Endothelial cell of umbilical vein (primary cell): ENCODE data around the gene PTGER4. TPM values are rescaled to one million over a fixed set of nuclear protein-coding genes. Genes with fewer than 3 reads are reported as not detected.
A peak's percentile ranks its signal among the peaks of the same experiment; 100 is the strongest.

Experiments
- BruUV-seq: library from RNA; stranded (reverse); fragments of 400-500 nt; replicated peaks from 2 replicates; lab custom pipeline; 2021; lab: Mats Ljungman, UMichigan
- CTCF ChIA-PET: fragments of 300-600, 350-600 bp; sonication (Branson Sonifier 250); formaldehyde crosslinking; loops from one replicate; lab custom pipeline; 2021; ENCODE audit warnings: antibody characterized with exemption, inconsistent platforms; lab: Charles Lee
- POLR2A ChIA-PET: fragments of 300-600, 350-600 bp; sonication (Branson Sonifier 250); formaldehyde crosslinking; loops from one replicate; lab custom pipeline; 2021; ENCODE audit warnings: antibody characterized with exemption, inconsistent platforms; lab: Charles Lee
- DNase-seq: peaks from one replicate; pipeline ENCODE4 v3.0.0-alpha.2; 2011; ENCODE audit warnings: low read depth, low spot score
- FAIRE-seq: peaks from 2 replicates; lab custom pipeline; 2011; peaks lifted over from hg19 to GRCh38; lab: Jason Lieb, UNC
- H2AFZ ChIP-seq: 2 replicates; pipeline ENCODE4 v1.6.0; 2012; ENCODE audit warnings: low read depth, low read length, control low read depth, inconsistent platforms
- H3K27ac ChIP-seq: 2 replicates; pipeline ENCODE4 v1.5.1; 2011; ENCODE audit warnings: low read depth, mild to moderate bottlenecking, control low read depth, low read length, moderate library complexity; ENCODE audit not compliant: insufficient read depth
- H3K27me3 ChIP-seq, 2 experiments: 2 replicates each; pipeline versions ENCODE4 v1.6.0 to v1.6.1; 2011; ENCODE audit warnings: low read length in 2 of 2, mixed read lengths in 1 of 2; ENCODE audit not compliant: control insufficient read depth in 2 of 2, insufficient read depth in 2 of 2
- H3K36me3 ChIP-seq, 2 experiments: 2 replicates in 1 of 2; 3 replicates in 1 of 2; pipeline ENCODE4 v1.5.1; 2011; ENCODE audit warnings: low read length in 2 of 2, mild to moderate bottlenecking in 1 of 2, moderate library complexity in 1 of 2; ENCODE audit not compliant: control insufficient read depth in 2 of 2, insufficient read depth in 2 of 2; ENCODE audit errors: extremely low read depth in 1 of 2
- H3K4me1 ChIP-seq: 3 replicates; pipeline ENCODE4 v1.5.1; 2011; ENCODE audit warnings: mild to moderate bottlenecking, low read length; ENCODE audit not compliant: control insufficient read depth, insufficient read depth; ENCODE audit errors: extremely low read depth
- H3K4me2 ChIP-seq: 2 replicates; pipeline ENCODE4 v1.6.1; 2011; ENCODE audit warnings: low read length, control low read depth, mixed read lengths; ENCODE audit not compliant: insufficient read depth
- H3K4me3 ChIP-seq, 3 experiments: fragments of 200-600 bp in 1 of 3; sonication (generic), shearing (Covaris generic) in 1 of 3; replicated peaks in 1 of 3; 2 replicates each; pipeline ENCODE4 v1.5.1; 2011 to 2016; ENCODE audit warnings: control low read depth in 3 of 3, low read length in 3 of 3, mild to moderate bottlenecking in 2 of 3, inconsistent platforms in 1 of 3, low read depth in 1 of 3, moderate library complexity in 1 of 3; ENCODE audit not compliant: insufficient read depth in 1 of 3
- H3K79me2 ChIP-seq: 2 replicates; pipeline ENCODE4 v1.6.0; 2012; ENCODE audit warnings: low read length, inconsistent platforms; ENCODE audit not compliant: control insufficient read depth, insufficient read depth
- H3K9ac ChIP-seq: replicated peaks from 2 replicates; pipeline ENCODE3; 2011; ENCODE audit warnings: low read length, control low read depth; ENCODE audit not compliant: insufficient read depth; ENCODE audit errors: extremely low read depth
- H3K9me1 ChIP-seq: replicated peaks from 3 replicates; pipeline ENCODE4 v1.6.0; 2011; ENCODE audit warnings: mild to moderate bottlenecking, low read length; ENCODE audit not compliant: control insufficient read depth, insufficient read depth; ENCODE audit errors: extremely low read depth
- H3K9me3 ChIP-seq: replicated peaks from 2 replicates; pipeline ENCODE4 v1.5.1; 2012; ENCODE audit warnings: low read length, inconsistent platforms; ENCODE audit not compliant: control insufficient read depth, insufficient read depth
- H4K20me1 ChIP-seq: replicated peaks from 2 replicates; pipeline ENCODE3; 2011; ENCODE audit warnings: mild to moderate bottlenecking, low read length; ENCODE audit not compliant: control insufficient read depth, insufficient read depth; ENCODE audit errors: extremely low read depth
- EZH2 ChIP-seq: IDR thresholded peaks from 2 replicates; pipeline ENCODE4 v1.6.1; 2012; ENCODE audit warnings: borderline replicate concordance, low read depth, mild to moderate bottlenecking, moderate library complexity, low read length, inconsistent platforms; ENCODE audit not compliant: severe bottlenecking
- FOS ChIP-seq: IDR thresholded peaks from 2 replicates; pipeline ENCODE4 v1.6.1; 2011; ENCODE audit warnings: mild to moderate bottlenecking, low read length, moderate library complexity, borderline replicate concordance; ENCODE audit not compliant: insufficient read depth
- GATA2 ChIP-seq: IDR thresholded peaks from 2 replicates; pipeline ENCODE4 v1.7.0; 2011; ENCODE audit warnings: low read depth, mild to moderate bottlenecking, moderate library complexity, mixed read lengths, low read length; ENCODE audit not compliant: insufficient read length, insufficient read depth
- JUN ChIP-seq: IDR thresholded peaks from 2 replicates; pipeline ENCODE4 v1.6.1; 2011; ENCODE audit warnings: borderline replicate concordance, low read depth; ENCODE audit not compliant: insufficient read length, insufficient read depth
- MYC ChIP-seq: IDR thresholded peaks from one replicate; pipeline ENCODE4 v1.6.1; 2011; ENCODE audit warnings: mild to moderate bottlenecking, low read depth, low read length
- POLR2A ChIP-seq: IDR thresholded peaks from 2 replicates; pipeline ENCODE4 v1.6.1; 2012; ENCODE audit warnings: low read depth, mild to moderate bottlenecking, control low read depth, low read length
- POLR2AphosphoS5 ChIP-seq: IDR thresholded peaks from 2 replicates; pipeline ENCODE4 v1.6.1; 2012; ENCODE audit warnings: low read depth, mild to moderate bottlenecking, control low read depth, low read length, moderate library complexity; ENCODE audit not compliant: insufficient read depth
- dilution Hi-C: fragments of 300-500 bp; cut with MboI; formaldehyde crosslinking; loops from one replicate; pipeline ENCODE4 v1.15.0; 2019; ENCODE audit warnings: low sequenced_read_pairs; ENCODE audit not compliant: extremely low pct_ligation_motif_present
- intact Hi-C: fragments of 100-400 bp; cut with micrococcal nuclease; formaldehyde crosslinking; loops from one replicate; pipeline ENCODE4 v1.10.0; 2022
- polyA plus RNA-seq, 4 experiments: library from polyadenylated mRNA; depleted of rRNA in 3 of 4; stranded (reverse) in 3 of 4; unstranded in 1 of 4; fragments of >200 nt; gene quantifications; 2 replicates each; pipeline versions ENCODE4 v1.2.1 to v1.2.3, GENCODE V29; 2011 to 2012; ENCODE audit warnings: missing spikeins in 1 of 4
- total RNA-seq: library from RNA; stranded (reverse); gene quantifications from 2 replicates; pipeline ENCODE4 v1.2.3, GENCODE V29; 2021
- TF ChIP-seq, protein P1 (sequence below): IDR thresholded peaks from 2 replicates; pipeline ENCODE4 v1.6.1; 2011; ENCODE audit not compliant: insufficient read depth, insufficient read length
- TF ChIP-seq, protein P2 (sequence below), 2 donors: IDR thresholded peaks; 1 replicate in 1 of 2; 2 replicates in 1 of 2; pipeline ENCODE4 v1.5.1; 2011; ENCODE audit warnings: low read length in 2 of 2, mild to moderate bottlenecking in 2 of 2, moderate library complexity in 2 of 2, control low read depth in 1 of 2, inconsistent platforms in 1 of 2, low read depth in 1 of 2; ENCODE audit not compliant: insufficient read depth in 1 of 2; ENCODE audit errors: extremely low read depth in 1 of 2

The PTGER4 gene
- total and polyA plus RNA-seq, 2 donors (not counting 3 experiments of a cell fraction or from before 2014, with no cell fraction given) = 23.6 to 37.4 TPM

DNA sequence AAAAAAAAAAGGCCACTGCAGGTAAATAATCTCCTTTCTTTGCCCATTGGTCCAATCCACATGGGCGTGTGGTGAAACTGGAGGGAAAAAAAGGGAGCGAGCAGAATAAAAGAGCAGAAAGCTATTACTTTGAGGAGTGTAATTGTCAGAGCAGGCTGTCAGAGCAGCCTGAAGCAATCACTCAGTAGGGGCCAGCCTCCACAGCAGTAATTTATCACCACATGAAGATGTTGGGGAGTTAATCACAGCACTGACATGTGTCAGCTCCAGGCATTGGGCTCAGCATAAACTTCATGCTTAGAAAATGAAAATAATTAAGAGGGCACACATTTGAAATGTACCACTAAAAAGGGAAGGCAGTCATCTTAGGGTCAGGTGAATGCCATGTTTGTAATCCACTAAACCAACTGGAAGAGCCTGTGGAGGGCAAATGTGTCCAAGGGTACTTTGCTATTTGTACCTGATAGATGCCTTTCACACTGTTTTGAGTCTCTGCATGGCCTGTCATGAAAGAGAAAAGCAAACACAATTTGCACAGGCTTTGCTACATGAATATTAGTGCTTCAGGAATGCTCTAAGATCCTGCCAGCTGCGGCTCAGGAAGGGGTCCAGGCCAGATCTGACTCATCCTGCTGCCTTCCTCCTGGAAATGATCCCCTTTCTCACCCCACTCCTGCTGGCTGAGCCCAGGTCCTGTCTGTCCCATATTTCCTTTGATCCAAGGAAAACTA lies 2.9 kb upstream of the PTGER4 start:
- Histone ChIP-seq H3K4me3 (peak overlapping the region in 1 of 3 experiments; percentile 76), H3K4me2 (peak overlapping the region; percentile 95), H3K9ac (peak overlapping the region; percentile 81), H4K20me1 (no peaks in the 10 kb centered on the region), H3K9me1 (no peaks in the 10 kb centered on the region), H3K36me3 (peaks cover 0 to 6% of the 10 kb centered on the region in 2 experiments), H2AFZ (no peak overlapping the region), H3K9me3 (no peaks in the 10 kb centered on the region), H3K4me1 (peaks cover 26% of the 10 kb centered on the region), H3K27ac (peak overlapping the region; percentile 76), H3K79me2 (peaks cover 39% of the 10 kb centered on the region), H3K27me3 (no peaks in the 10 kb centered on the region)
- FAIRE-seq = peak; percentile 98
- ChIA-PET CTCF (interaction anchor here (0.8 to 1.7 kb wide), 11 partner anchors 9 to 949 kb away, joined by 3 to 9 read pairs (median 5); no protein-coding TSS in a partner anchor), POLR2A (no interaction called here)
- dilution Hi-C loops (no loop called here), intact Hi-C loops (loop anchor here (5.0 kb wide), 2 partner anchors 454 to 569 kb away; no protein-coding TSS in a partner anchor)
- BruUV-seq = no TSS peak
- peak; percentile 61 for TF ChIP-seq POLR2AphosphoS5
- TF ChIP-seq, protein P1, sequence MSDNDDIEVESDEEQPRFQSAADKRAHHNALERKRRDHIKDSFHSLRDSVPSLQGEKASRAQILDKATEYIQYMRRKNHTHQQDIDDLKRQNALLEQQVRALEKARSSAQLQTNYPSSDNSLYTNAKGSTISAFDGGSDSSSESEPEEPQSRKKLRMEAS = no peak
- no peak for TF ChIP-seq EZH2
- TF ChIP-seq GATA2 = peak; percentile 77
- TF ChIP-seq POLR2A = no peak
- no peak for TF ChIP-seq MYC
- peak; percentile 86 for TF ChIP-seq JUN
- TF ChIP-seq, protein P2, sequence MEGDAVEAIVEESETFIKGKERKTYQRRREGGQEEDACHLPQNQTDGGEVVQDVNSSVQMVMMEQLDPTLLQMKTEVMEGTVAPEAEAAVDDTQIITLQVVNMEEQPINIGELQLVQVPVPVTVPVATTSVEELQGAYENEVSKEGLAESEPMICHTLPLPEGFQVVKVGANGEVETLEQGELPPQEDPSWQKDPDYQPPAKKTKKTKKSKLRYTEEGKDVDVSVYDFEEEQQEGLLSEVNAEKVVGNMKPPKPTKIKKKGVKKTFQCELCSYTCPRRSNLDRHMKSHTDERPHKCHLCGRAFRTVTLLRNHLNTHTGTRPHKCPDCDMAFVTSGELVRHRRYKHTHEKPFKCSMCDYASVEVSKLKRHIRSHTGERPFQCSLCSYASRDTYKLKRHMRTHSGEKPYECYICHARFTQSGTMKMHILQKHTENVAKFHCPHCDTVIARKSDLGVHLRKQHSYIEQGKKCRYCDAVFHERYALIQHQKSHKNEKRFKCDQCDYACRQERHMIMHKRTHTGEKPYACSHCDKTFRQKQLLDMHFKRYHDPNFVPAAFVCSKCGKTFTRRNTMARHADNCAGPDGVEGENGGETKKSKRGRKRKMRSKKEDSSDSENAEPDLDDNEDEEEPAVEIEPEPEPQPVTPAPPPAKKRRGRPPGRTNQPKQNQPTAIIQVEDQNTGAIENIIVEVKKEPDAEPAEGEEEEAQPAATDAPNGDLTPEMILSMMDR (IDR thresholded peaks at IDR 0.05; ENCODE audit: extremely low read depth in 1 of 2, insufficient read depth in 1 of 2, low read depth in 1 of 2, low read length in 2 of 2) = peak in 1 of 2 donors; percentile 15
- TF ChIP-seq FOS = peak; percentile 97
- DNase-seq = peak; percentile 93
